A673 (cell line): Measurements from ENCODE around the gene CA4. TPM values are rescaled to one million over a fixed set of nuclear protein-coding genes. Genes with fewer than 3 reads are reported as not detected.

Experiments
- BruUV-seq: library from RNA; stranded (reverse); fragments of 400-500 nt; replicated peaks from 2 replicates; lab custom pipeline; 2021; lab: Mats Ljungman, UMichigan
- CTCF ChIA-PET: fragments of 300-600 bp; sonication (Branson Sonifier 250); formaldehyde crosslinking; loops from one replicate; lab custom pipeline; 2022; ENCODE audit warnings: antibody characterized with exemption; lab: Charles Lee
- POLR2A ChIA-PET: fragments of 300-600 bp; sonication (Branson Sonifier 250); formaldehyde crosslinking; loops from one replicate; lab custom pipeline; 2022; ENCODE audit warnings: antibody characterized with exemption; ENCODE audit not compliant: low non-redundant PET; lab: Charles Lee
- DNase-seq: peaks from one replicate; pipeline ENCODE4 v3.0.0-alpha.2; 2015; ENCODE audit warnings: low spot score
- H3K27ac ChIP-seq: fragments of 200-600 bp; sonication (generic); 2 replicates; pipeline ENCODE4 v1.5.1; 2016; ENCODE audit warnings: mixed run types, low read depth, mild to moderate bottlenecking, mixed read lengths, antibody characterized with exemption, low read length; ENCODE audit not compliant: poor library complexity, severe bottlenecking
- H3K27me3 ChIP-seq: fragments of 200-600 bp; sonication (generic); replicated peaks from 2 replicates; pipeline ENCODE4 v1.6.1; 2017; ENCODE audit warnings: mixed run types, low read depth, mild to moderate bottlenecking, mixed read lengths, antibody characterized with exemption, low read length; ENCODE audit not compliant: insufficient read depth, poor library complexity
- H3K36me3 ChIP-seq: fragments of 200-600 bp; sonication (generic); 2 replicates; pipeline ENCODE4 v1.6.1; 2016; ENCODE audit warnings: mixed run types, mild to moderate bottlenecking, mixed read lengths, antibody characterized with exemption, low read length; ENCODE audit not compliant: insufficient read depth, poor library complexity, severe bottlenecking
- H3K4me1 ChIP-seq: fragments of 200-600 bp; sonication (generic); 2 replicates; pipeline ENCODE4 v1.6.1; 2017; ENCODE audit warnings: mixed run types, mild to moderate bottlenecking, mixed read lengths, antibody characterized with exemption, low read length; ENCODE audit not compliant: insufficient read depth, poor library complexity, severe bottlenecking
- H3K4me3 ChIP-seq: fragments of 200-600 bp; sonication (generic); 2 replicates; pipeline ENCODE4 v1.5.1; 2016; ENCODE audit warnings: low read depth, mixed run types, mild to moderate bottlenecking, mixed read lengths, low read length; ENCODE audit not compliant: poor library complexity, severe bottlenecking
- H3K9me3 ChIP-seq: fragments of 200-600 bp; sonication (generic); 2 replicates; pipeline ENCODE4 v1.6.1; 2016; ENCODE audit warnings: mixed run types, low read depth, mild to moderate bottlenecking, mixed read lengths, antibody characterized with exemption, low read length; ENCODE audit not compliant: poor library complexity, severe bottlenecking
- EZH2 ChIP-seq: fragments of 200-600 bp; sonication (generic); IDR thresholded peaks from 2 replicates; pipeline ENCODE4 v1.6.1; 2017; ENCODE audit warnings: borderline replicate concordance, low read depth, mild to moderate bottlenecking, mixed read lengths, antibody characterized with exemption, low read length; ENCODE audit not compliant: poor library complexity, severe bottlenecking
- intact Hi-C: fragments of 100-400 bp; cut with micrococcal nuclease; formaldehyde crosslinking; loops from one replicate; pipeline ENCODE4 v1.10.0; 2022; ENCODE audit not compliant: unreplicated experiment
- total RNA-seq: library from RNA; stranded (reverse); gene quantifications from 2 replicates; pipeline ENCODE4 v1.2.3, GENCODE V29; 2021
- TF ChIP-seq, protein P1 (sequence below): fragments of 300-800, 200-600 bp; sonication (generic); conservative IDR thresholded peaks from 2 replicates; pipeline ENCODE4 v1.5.1; 2017; ENCODE audit warnings: low read depth, mild to moderate bottlenecking, antibody characterized with exemption, low read length, moderate library complexity, mixed read lengths

Gene CA4
- total RNA-seq, 1 experiment from 2014 or later, result not detected

DNA sequence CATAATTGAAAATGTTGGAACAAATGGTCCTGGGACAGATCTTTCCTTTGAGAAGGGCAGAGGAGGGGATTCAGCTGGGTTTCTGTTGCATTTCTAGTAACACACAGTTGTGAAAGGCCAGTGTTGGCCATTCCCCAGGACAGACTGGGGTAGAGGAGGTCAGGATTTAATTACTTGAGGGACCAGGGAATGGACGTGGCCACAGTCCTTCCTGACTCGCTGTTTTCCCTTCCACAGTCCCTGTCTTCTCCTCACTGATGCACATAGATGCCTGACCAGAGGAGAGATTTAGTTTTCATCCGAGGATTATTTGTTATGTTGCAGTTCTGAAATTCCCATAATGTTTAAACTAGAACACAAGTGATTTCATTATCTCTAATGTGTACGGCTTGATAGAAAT is 45.8 kb upstream of the CA4 start:
- ChIA-PET CTCF (no interaction called here), POLR2A (no interaction called here)
- Histone ChIP-seq H3K27ac (no peak overlapping the region), H3K27me3 (no peaks in the 10 kb centered on the region), H3K36me3 (no peaks in the 10 kb centered on the region), H3K4me1 (no peaks in the 10 kb centered on the region), H3K9me3 (no peaks in the 10 kb centered on the region), H3K4me3 (no peak overlapping the region)
- DNase-seq, result no peak
- intact Hi-C loops, result loop anchor here (10.0 kb wide), 1 partner anchor 331 kb away; no protein-coding TSS in a partner anchor
- TF ChIP-seq, protein P1, sequence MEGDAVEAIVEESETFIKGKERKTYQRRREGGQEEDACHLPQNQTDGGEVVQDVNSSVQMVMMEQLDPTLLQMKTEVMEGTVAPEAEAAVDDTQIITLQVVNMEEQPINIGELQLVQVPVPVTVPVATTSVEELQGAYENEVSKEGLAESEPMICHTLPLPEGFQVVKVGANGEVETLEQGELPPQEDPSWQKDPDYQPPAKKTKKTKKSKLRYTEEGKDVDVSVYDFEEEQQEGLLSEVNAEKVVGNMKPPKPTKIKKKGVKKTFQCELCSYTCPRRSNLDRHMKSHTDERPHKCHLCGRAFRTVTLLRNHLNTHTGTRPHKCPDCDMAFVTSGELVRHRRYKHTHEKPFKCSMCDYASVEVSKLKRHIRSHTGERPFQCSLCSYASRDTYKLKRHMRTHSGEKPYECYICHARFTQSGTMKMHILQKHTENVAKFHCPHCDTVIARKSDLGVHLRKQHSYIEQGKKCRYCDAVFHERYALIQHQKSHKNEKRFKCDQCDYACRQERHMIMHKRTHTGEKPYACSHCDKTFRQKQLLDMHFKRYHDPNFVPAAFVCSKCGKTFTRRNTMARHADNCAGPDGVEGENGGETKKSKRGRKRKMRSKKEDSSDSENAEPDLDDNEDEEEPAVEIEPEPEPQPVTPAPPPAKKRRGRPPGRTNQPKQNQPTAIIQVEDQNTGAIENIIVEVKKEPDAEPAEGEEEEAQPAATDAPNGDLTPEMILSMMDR, result no peak
- no peak for TF ChIP-seq EZH2
- BruUV-seq, result no TSS peak

DNA sequence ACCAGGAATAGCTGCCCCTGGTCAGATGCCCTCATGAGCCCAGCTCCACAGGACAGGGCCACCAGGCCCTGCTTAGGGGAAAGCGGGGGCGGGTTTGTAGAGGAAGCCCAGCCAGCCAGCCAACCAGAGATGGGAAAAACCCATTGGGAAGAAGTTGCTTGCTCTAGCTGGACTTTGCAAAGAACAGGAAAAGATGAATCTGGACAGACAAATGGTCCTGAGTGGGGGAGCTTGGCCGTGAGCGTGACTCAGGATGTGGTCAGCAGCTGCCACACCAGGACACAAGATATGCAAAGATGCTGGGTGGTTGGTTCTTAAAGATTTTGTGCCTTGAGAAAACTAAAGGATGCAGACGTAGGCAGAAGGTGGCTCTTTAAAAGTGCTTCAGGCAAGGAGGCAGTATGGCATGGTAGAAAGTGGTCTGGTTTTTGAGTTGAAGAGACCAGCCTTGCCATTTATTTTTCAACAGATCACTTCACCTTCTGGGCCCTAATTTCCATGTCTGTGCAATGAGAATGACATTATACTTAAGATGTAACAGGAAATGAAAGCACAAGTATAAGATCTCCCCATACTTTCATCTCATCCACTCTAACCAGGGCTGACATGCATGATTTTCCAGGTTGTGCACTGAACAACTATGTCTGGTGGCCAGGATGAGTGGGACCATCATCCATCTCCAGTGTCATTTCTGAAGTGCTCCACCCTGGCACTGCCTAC is 43.3 kb upstream of the CA4 start:
- BruUV-seq, result no TSS peak
- no peak overlapping the region for H3K27ac ChIP-seq
- TF ChIP-seq, protein P1, result no peak
- TF ChIP-seq EZH2, result no peak
- ChIA-PET CTCF (no interaction called here), POLR2A (no interaction called here)
- no peaks in the 10 kb centered on the region for H3K36me3 ChIP-seq
- DNase-seq, result no peak
- H3K27me3 ChIP-seq, result no peaks in the 10 kb centered on the region
- H3K9me3 ChIP-seq, result no peaks in the 10 kb centered on the region
- intact Hi-C loops, result loop anchor here (10.0 kb wide), 1 partner anchor 328 kb away; no protein-coding TSS in a partner anchor
- H3K4me1 ChIP-seq, result no peaks in the 10 kb centered on the region
- no peak overlapping the region for H3K4me3 ChIP-seq

DNA sequence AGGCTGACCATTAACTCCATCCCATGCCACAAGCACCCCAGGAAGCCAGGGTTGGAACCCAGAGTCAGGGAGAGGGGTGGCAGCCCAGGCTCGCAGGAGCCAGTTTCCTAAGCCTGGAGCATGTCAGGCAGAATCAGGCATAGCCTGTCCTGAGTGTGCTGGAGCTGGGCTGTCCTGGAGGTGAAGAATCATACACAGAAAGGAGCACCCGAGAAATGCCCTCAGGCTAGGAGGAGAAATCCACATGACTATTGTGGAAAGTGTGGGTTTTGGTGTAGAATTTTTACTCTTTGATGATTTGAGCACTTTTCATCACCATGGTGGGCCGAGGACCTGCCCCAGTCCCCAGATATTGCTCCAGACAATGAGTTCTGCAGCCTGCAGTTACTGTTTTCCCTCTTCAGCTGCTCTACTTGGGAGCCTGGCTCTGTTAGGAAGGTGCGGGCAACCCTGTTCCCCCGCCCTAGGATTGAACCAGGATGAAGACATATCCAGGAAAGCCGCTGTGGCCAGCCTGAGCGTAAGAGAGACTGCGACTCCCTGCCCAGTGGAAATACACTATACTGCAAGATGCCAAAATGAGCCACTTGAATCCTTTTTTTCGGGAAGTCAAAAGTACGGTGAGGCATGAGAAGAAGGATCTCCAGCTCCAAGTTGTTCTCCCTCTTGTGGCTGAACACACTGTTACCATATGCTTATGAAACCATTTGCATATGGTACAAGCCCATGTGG is 42.1 kb upstream of the CA4 start:
- no TSS peak for BruUV-seq
- Histone ChIP-seq H3K9me3 (no peaks in the 10 kb centered on the region), H3K27ac (no peak overlapping the region), H3K36me3 (no peaks in the 10 kb centered on the region), H3K4me3 (no peak overlapping the region), H3K27me3 (no peaks in the 10 kb centered on the region), H3K4me1 (no peaks in the 10 kb centered on the region)
- intact Hi-C loops, result loop anchor here (10.0 kb wide), 1 partner anchor 327 kb away; no protein-coding TSS in a partner anchor
- ChIA-PET CTCF (no interaction called here), POLR2A (no interaction called here)
- peak; percentile 26 for DNase-seq
- TF ChIP-seq EZH2, result no peak
- TF ChIP-seq, protein P1, result 0 out of 2 replicates have a peak, but pooled peaks have one; percentile 26
